Measurements from ENCODE around the gene MYZAP. TPM values are rescaled to one million over a fixed set of nuclear protein-coding genes. Genes with fewer than 3 reads are reported as not detected.

Gene MYZAP
- total RNA-seq, 1 donor from 2014 or later = 0.28 TPM

- no peak for TF ChIP-seq CTCF (conservative IDR thresholded peaks at IDR 0.05)
- Mint-ChIP-seq H3K4me3 (no peak overlapping the region), H3K9me3 (no peaks in the 10 kb centered on the region), H3K4me1 (peaks cover 19% of the 10 kb centered on the region), H3K36me3 (ENCODE audit: low read depth) (no peaks in the 10 kb centered on the region), H3K27ac (ENCODE audit: unreplicated experiment) (peak overlapping the region; percentile 22), H3K27me3 (ENCODE audit: low read depth) (no peaks in the 10 kb centered on the region)
- DNase-seq (ENCODE audit: low read depth, low spot score) = no peak
These were observed 38.9 kb upstream of the MYZAP start for GRCh38 chr15:57552678-57553334.

GRCh38 chr15:57553526-57553925 lies 38.2 kb upstream of the MYZAP start:
- H3K27me3 Mint-ChIP-seq (ENCODE audit: low read depth) = no peaks in the 10 kb centered on the region
- H3K4me1 Mint-ChIP-seq = peaks cover 19% of the 10 kb centered on the region
- H3K4me3 Mint-ChIP-seq = no peak overlapping the region
- H3K36me3 Mint-ChIP-seq (ENCODE audit: low read depth) = no peaks in the 10 kb centered on the region
- DNase-seq (ENCODE audit: low read depth, low spot score) = no peak
- no peak overlapping the region for H3K27ac Mint-ChIP-seq (ENCODE audit: unreplicated experiment)
- H3K9me3 Mint-ChIP-seq = no peaks in the 10 kb centered on the region
- TF ChIP-seq CTCF (conservative IDR thresholded peaks at IDR 0.05) = no peak

DNA sequence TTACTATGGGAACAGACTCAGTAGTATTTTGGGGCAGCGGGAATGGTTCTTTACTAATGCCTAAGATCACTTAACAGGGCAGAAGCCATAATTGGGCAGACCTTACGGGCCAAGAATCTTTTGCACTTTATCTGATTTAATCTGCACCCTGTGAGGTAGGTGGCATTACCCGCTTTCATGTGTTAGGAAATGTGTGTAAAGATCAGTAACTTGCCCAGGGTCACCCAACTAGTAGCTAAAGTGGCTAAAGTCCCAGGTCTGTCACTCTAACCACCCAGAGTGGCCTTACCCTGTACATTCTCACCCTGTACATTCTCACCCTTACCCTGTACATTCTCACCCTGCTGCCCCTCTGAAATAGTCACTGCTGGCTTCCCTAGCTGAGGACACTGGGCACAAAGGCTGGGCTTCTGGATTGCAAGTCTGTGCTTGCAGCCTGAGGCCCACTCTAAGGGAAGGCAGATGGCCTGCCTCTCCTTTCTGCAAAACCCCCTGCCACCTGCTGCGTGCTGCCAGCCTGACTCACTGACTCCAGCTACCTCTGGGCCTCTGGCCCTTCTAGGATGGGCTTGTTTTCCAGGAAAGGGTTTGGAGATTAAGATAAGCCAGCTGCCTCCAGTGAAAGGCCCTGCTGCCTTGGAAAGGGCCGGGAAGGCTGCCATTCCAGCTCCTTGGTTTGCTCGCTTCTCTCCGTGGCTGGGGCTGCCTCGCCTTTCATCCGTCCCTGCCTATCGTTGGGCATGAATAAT lies 37.5 kb upstream of the MYZAP start:
- DNase-seq (ENCODE audit: low read depth, low spot score) = no peak

DNA sequence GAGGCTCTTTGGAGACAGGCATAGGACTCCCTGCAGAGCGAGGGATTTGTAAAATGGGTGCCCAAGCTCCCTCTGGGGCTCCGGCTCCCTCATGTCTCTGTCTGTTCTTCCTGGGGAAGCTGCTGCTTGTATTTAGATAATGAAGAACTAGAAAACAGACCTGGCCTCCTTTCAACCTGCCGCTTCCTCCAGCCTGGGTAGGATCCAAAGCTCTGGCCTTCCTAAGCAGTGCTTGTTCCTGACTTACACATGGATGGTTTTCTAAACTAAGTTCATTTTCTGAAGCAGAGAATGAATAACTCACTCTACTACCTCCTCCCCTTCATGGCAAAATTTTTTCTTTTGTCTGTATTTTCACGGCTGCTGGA lies 36.9 kb upstream of the MYZAP start:
- Mint-ChIP-seq H3K27me3 (ENCODE audit: low read depth) (no peaks in the 10 kb centered on the region), H3K4me3 (no peak overlapping the region), H3K36me3 (ENCODE audit: low read depth) (no peaks in the 10 kb centered on the region), H3K27ac (ENCODE audit: unreplicated experiment) (peak overlapping the region; percentile 57), H3K9me3 (no peaks in the 10 kb centered on the region), H3K4me1 (peaks cover 19% of the 10 kb centered on the region)
- DNase-seq (ENCODE audit: low read depth, low spot score) = no peak
- no peak for TF ChIP-seq CTCF (conservative IDR thresholded peaks at IDR 0.05)

More for the DNA sequence above, 37.5 kb upstream of the MYZAP start:
- H3K27ac Mint-ChIP-seq (ENCODE audit: unreplicated experiment) = no peak overlapping the region
- no peaks in the 10 kb centered on the region for H3K9me3 Mint-ChIP-seq
- no peak overlapping the region for H3K4me3 Mint-ChIP-seq
- no peak for TF ChIP-seq CTCF (conservative IDR thresholded peaks at IDR 0.05)
- no peaks in the 10 kb centered on the region for H3K36me3 Mint-ChIP-seq (ENCODE audit: low read depth)
- peaks cover 19% of the 10 kb centered on the region for H3K4me1 Mint-ChIP-seq
- H3K27me3 Mint-ChIP-seq (ENCODE audit: low read depth) = no peaks in the 10 kb centered on the region

GRCh38 chr15:57555270-57555669 lies 36.4 kb upstream of the MYZAP start:
- H3K4me3 Mint-ChIP-seq = no peak overlapping the region
- H3K36me3 Mint-ChIP-seq (ENCODE audit: low read depth) = no peaks in the 10 kb centered on the region
- DNase-seq (ENCODE audit: low read depth, low spot score) = no peak
- H3K4me1 Mint-ChIP-seq = peaks cover 19% of the 10 kb centered on the region
- no peak for TF ChIP-seq CTCF (conservative IDR thresholded peaks at IDR 0.05)
- H3K27ac Mint-ChIP-seq (ENCODE audit: unreplicated experiment) = peak overlapping the region; percentile 57
- H3K27me3 Mint-ChIP-seq (ENCODE audit: low read depth) = no peaks in the 10 kb centered on the region
- no peaks in the 10 kb centered on the region for H3K9me3 Mint-ChIP-seq

All from neural crest cell (in vitro differentiated cells).